Right lobe of liver (tissue), 4 donors: ENCODE data around the gene MALAT1.

ENCODE experiments used
- POLR2A ChIP-seq: fragments of 450-650 bp; IDR thresholded peaks from one replicate; pipeline ENCODE4 v1.6.1; 2017; ENCODE audit warnings: antibody characterized with exemption, mild to moderate bottlenecking
- TF ChIP-seq, protein P1 (sequence below), 4 donors: fragments of 200-600 bp in 3 of 4; fragments of 450-650 bp in 1 of 4; IDR thresholded peaks; one replicate each; pipeline versions ENCODE4 v1.5.1 to v1.8.0; 2016 to 2022; ENCODE audit warnings: antibody characterized with exemption in 4 of 4, mild to moderate bottlenecking in 2 of 4
- donor health status: DM: no; HTN: no; CAD: no.
- donor health status: DM: no; HTN: no; CAD: no.
- donor health status: DM: no; HTN: yes; CAD: no.

- TF ChIP-seq, protein P1, sequence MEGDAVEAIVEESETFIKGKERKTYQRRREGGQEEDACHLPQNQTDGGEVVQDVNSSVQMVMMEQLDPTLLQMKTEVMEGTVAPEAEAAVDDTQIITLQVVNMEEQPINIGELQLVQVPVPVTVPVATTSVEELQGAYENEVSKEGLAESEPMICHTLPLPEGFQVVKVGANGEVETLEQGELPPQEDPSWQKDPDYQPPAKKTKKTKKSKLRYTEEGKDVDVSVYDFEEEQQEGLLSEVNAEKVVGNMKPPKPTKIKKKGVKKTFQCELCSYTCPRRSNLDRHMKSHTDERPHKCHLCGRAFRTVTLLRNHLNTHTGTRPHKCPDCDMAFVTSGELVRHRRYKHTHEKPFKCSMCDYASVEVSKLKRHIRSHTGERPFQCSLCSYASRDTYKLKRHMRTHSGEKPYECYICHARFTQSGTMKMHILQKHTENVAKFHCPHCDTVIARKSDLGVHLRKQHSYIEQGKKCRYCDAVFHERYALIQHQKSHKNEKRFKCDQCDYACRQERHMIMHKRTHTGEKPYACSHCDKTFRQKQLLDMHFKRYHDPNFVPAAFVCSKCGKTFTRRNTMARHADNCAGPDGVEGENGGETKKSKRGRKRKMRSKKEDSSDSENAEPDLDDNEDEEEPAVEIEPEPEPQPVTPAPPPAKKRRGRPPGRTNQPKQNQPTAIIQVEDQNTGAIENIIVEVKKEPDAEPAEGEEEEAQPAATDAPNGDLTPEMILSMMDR (IDR thresholded peaks at IDR 0.05) = no peak
- TF ChIP-seq POLR2A = peak; percentile 100
Observed at GRCh38 chr11:65498977-65499712, at the start of gene MALAT1.
